ENCODE data around the gene EVC.

The EVC gene

GRCh38 chr4:5795580-5795979 lies 84.6 kb downstream of the EVC start:
- no peak overlapping the region for H3K4me3 ChIP-seq (ENCODE audit: low read depth, low read length)
- TF ChIP-seq CTCF (IDR thresholded peaks at IDR 0.05; ENCODE audit: borderline replicate concordance, insufficient read depth, low read depth, low read length) = no peak

GRCh38 chr4:5796976-5797375 lies 86.0 kb downstream of the EVC start:
- H3K4me3 ChIP-seq (ENCODE audit: low read depth, low read length) = no peak overlapping the region
- no peak for TF ChIP-seq CTCF (IDR thresholded peaks at IDR 0.05; ENCODE audit: borderline replicate concordance, insufficient read depth, low read depth, low read length)

- no peak overlapping the region for H3K4me3 ChIP-seq (ENCODE audit: low read depth, low read length)
- TF ChIP-seq CTCF (IDR thresholded peaks at IDR 0.05; ENCODE audit: borderline replicate concordance, insufficient read depth, low read depth, low read length) = no peak
Observed at GRCh38 chr4:5797866-5798265, 86.9 kb downstream of the EVC start.

GRCh38 chr4:5798462-5798861 lies 87.5 kb downstream of the EVC start:
- H3K4me3 ChIP-seq (ENCODE audit: low read depth, low read length) = no peak overlapping the region
- no peak for TF ChIP-seq CTCF (IDR thresholded peaks at IDR 0.05; ENCODE audit: borderline replicate concordance, insufficient read depth, low read depth, low read length)

- TF ChIP-seq CTCF (IDR thresholded peaks at IDR 0.05; ENCODE audit: borderline replicate concordance, insufficient read depth, low read depth, low read length) = no peak
- no peak overlapping the region for H3K4me3 ChIP-seq (ENCODE audit: low read depth, low read length)
Observed at GRCh38 chr4:5798946-5799345, 87.9 kb downstream of the EVC start.

GRCh38 chr4:5799406-5799805 lies 88.4 kb downstream of the EVC start:
- H3K4me3 ChIP-seq (ENCODE audit: low read depth, low read length) = no peak overlapping the region
- TF ChIP-seq CTCF (IDR thresholded peaks at IDR 0.05; ENCODE audit: borderline replicate concordance, insufficient read depth, low read depth, low read length) = no peak

- no peak for TF ChIP-seq CTCF (IDR thresholded peaks at IDR 0.05; ENCODE audit: borderline replicate concordance, insufficient read depth, low read depth, low read length)
- H3K4me3 ChIP-seq (ENCODE audit: low read depth, low read length) = no peak overlapping the region
Observed at GRCh38 chr4:5800496-5800895, 89.5 kb downstream of the EVC start.

All from GM12875 (cell line).